Measurements from ENCODE around the gene KCNE4. TPM values are rescaled to one million over a fixed set of nuclear protein-coding genes. Genes with fewer than 3 reads are reported as not detected.

KCNE4 gene
- total RNA-seq, 1 donor from 2014 or later = 2.4 TPM

DNA sequence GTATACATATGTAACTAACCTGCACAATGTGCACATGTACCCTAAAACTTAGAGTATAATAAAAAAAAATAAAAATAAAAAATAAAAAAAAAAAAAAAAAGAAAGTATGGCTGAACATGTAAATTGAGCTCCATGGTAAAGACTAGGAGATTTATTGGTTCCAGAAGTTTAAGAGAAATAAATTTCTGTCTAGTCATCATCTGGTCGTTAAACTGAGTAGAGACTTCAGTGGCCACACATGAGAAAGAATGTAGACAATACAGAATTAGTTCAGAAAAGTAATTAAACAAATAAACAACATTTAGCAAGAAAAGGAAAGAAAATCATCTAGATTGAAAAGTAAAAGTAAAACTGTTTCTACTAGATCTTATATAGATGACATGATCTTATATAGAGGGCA, 12.4 kb upstream of the KCNE4 start:
- DNase-seq (ENCODE audit: low spot score in 2 of 2) (no peak), FAIRE-seq (no peak)

DNA sequence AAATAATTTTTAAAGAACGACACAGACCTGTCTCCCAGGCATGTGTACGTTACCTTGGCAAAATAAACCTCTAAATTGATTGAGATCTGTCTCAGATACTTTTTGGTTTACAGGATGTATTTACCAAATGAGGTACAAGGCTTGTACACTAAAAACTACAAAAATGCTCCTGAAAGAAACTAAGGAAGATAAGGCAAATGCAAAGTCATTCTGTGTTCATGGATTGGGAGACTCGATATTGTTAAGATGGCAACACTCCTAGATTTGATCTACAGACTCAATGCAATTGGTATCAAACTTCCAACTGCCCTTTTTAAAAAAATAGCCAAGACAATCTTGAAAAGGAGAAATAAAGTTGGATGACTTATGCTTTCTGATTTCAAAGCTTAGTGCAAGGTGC, 11.5 kb upstream of the KCNE4 start:
- no peak for FAIRE-seq

DNA sequence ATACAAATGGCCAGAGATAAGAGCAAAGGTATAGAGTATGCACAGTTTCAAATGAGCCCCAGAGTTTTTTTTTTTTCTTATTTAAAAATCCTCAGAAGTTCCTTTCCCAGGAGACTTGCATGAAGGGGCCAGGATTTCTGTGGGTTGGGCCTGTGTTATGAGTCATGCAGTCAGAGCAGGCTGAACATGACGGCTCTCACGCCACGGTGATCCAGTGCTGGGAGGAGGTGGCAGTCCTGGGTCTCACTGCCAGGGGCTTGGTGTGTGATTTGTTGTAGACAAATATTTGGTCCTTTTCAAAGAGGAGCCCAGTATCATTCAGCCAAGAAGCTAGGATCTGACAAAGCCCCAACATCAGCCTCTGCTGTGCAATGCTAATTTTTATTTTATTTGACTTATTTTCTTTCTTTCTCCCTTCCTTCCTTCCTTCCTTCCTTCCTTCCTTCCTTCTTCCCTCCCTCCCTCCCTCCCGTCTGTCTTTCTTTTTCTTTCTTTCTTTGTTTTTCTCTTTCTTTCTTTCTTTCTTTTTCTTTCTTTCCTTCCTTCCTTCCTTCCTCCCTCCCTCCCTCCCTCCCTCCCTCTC, 10.4 kb upstream of the KCNE4 start:
- DNase-seq (ENCODE audit: low spot score in 2 of 2) = no peak

More for the DNA sequence above, 11.5 kb upstream of the KCNE4 start:
- no peak for DNase-seq (ENCODE audit: low spot score in 2 of 2)

DNA sequence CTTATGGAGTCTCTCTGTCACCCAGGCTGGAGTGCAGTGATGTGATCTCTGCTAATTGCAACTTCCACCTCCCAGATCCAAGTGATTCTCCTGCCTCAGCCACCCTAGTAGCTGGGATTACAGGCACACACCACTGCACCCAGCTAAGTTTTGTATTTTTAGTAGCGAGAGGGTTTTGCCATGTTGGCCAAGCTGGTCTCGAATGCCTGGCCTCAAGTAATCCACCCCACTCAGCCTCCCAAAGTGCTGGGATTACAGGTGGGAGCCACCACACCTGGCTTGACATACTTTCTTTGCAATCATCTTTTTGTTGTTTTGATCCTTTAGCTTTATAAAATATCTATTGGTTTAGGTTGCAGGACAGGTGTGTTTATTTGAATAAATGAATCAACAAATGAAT, 9.7 kb upstream of the KCNE4 start:
- no peak for DNase-seq (ENCODE audit: low spot score in 2 of 2)
- FAIRE-seq = no peak

More for the DNA sequence above, 10.4 kb upstream of the KCNE4 start:
- no peak for FAIRE-seq

DNA sequence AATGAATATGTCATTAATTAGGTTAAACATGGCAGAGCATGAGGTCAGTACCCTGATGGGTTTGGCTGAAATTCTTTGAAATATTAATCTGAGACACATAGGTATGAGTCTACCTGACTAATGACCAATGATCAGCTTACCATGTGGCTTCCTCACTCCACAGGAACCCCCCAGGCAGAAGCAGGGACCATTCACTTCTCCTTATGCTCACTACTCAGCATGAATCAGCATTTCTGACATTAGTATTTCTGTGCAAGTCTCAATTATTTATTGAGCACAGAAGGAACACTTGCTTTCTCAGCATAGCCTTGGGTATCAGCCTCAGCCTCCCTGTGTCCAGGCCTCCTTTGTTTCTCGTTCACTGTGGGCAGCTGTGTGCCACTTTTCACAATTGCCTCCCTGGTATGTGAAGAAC, 9.3 kb upstream of the KCNE4 start:
- FAIRE-seq (no peak), DNase-seq (ENCODE audit: low spot score in 2 of 2) (no peak)

DNA sequence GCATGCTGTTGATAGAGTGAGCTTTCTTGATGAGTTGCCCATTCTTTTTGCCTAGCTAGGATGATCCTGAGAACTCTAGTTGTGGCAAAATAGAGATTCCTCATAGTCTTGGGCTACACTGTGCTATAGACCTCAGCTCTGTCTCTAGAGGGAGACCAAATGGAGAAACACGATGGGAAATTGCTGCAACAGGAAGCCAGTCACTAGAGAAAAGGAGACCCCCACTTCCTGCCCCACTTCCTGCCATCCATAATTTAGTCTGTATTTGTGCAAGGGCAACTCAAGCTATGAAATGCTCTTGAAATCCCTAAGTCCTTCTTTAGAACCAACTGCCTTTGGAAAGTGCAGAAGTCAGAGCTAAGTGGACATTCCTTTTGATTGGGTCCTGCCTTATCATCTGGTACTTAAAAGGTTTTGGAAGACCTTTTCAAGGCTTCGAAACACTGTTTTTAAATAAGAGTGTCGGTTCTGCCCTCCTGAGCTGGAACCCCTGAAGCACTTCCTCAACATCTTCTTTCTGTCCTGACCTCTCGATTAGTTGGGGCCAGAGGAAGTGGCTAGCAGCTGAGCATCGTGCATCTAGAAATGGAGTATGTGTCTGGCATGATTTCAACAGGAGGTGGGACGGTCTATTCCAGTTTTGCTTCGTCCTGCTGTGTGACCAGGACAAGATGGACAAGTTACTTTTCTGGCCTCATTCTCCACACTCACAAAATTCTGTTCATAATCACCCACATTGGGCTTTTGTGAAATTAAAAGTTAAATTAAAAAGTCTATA, 8.6 kb upstream of the KCNE4 start:
- no peak for FAIRE-seq

DNA sequence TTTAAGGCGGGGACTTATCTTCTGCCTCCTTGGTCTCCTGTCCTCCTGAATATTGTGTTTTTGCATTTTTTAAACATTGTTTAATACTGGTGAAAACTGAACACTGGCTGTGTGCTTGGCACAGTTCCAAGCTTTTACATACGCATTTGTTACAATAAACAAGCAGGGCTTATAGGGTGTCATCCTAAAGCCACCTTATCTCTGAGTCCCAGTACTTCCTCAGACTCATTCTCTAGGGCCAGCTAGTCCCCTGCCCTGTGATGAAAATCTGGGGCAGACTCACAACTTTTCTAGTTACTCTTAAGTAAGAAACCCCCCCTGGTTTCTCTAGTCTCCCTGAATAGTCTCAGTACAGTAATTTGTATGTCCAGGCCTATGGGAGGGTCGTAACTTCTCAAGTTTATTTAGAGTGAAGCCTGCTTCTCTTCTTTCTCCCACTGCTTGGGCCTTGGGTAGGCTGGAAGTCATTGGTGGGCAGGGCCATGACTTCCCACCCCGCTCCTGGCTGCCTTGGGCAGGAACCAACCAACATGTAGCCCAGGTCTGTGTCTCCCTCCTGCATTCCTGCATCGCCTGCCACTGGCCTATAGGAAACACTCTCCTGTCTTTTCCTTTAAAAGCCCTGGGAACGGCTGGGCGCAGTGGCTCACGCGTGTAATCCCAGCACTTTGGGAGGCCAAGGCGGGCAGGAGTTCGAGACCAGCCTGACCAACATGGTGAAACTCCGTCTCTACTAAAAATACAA, 7.7 kb upstream of the KCNE4 start:
- DNase-seq (ENCODE audit: low spot score in 2 of 2) (no peak), FAIRE-seq (no peak)

More for the DNA sequence above, 8.6 kb upstream of the KCNE4 start:
- DNase-seq (ENCODE audit: low spot score in 2 of 2) = no peak

DNA sequence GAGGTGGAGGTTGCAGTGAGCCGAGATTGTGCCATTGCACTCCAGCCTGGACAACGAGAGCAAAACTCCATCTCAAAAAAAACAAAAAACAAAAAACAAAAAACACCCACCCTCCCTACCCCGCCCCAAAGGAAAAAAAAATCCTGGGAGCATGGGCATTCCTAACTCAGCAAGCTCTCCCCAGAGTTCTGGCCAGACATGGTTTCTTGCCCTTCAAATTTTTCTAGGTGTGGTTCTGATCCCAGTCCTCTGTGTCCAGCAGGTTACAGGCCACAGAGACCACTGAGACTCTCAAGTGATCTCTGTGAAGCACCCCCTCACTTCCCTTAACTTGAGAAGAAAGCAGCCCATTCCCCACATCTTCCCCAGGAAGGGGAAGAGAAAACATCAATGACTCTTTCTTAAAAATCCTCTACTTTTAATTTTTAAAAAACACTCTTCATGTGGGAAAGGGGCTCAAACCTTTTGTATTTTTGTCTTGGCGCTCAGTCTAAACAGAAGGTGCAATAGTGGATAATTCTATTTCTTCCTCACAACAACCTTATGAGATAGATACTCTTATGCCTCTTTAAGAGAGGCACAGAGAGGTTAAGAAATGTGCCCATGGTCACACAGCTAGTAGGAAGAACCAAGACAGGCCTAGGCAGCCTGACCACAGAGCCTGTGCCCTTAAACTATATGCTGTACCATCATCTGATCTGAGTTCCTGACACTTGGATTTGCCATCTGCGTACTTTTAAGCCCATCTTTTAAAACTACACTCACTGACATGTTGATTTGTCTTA, 6.9 kb upstream of the KCNE4 start:
- DNase-seq (ENCODE audit: low spot score in 2 of 2) = no peak

DNA sequence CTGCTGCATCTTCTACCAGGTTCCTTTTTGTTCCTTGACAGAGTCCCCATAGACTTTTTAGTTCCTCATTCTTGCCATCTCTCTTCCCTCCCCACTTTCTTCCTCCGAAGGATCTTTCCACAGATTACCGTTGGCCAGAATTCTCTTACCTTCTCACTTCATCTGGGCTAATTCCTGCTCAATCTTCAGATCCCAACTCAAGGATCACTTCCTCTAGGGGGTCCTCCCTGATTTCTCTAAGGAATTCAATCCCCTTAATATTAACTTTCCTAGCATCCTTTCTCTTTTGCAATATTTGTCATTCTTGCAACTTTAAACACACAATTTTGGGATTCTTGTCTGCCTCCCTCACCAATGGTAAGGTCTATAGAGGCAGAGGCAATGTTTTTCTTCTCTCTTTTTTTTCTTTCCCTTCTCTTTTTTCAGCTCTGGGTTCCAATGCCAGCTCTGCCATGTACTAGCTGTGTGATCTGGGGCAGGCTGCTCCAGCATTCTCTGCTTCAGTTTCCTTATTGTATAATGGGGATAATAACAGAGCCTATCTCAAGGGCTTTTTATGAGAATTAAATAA, 5.4 kb upstream of the KCNE4 start:
- no peak for DNase-seq (ENCODE audit: low spot score in 2 of 2)

More for the DNA sequence above, 6.9 kb upstream of the KCNE4 start:
- no peak for FAIRE-seq

DNA sequence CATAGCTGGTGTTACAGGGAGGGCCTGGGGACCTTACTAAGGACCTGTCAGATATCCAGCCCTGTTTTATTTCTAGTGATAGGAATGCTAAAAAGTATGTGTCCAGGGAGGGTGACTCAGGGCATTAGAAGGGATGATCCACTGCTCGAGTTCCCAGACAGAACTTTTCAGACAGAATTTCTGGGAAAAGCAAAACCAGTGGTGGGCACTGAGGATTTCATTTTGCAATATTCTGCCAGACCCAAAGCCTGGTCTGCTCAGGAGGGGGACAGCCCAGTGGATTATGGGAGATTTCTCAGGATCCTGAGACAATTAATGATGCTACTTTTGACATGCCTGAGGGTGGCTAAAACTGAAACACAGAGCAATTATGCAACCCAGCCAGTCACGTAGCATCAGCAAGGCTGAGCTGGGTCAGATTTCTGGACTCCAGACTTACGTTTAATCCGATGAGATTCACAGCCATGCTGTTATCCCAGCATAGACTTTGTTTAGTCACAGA, 4.7 kb upstream of the KCNE4 start:
- DNase-seq (ENCODE audit: low spot score in 2 of 2) = no peak
- FAIRE-seq = no peak

More for the DNA sequence above, 5.4 kb upstream of the KCNE4 start:
- FAIRE-seq = no peak

DNA sequence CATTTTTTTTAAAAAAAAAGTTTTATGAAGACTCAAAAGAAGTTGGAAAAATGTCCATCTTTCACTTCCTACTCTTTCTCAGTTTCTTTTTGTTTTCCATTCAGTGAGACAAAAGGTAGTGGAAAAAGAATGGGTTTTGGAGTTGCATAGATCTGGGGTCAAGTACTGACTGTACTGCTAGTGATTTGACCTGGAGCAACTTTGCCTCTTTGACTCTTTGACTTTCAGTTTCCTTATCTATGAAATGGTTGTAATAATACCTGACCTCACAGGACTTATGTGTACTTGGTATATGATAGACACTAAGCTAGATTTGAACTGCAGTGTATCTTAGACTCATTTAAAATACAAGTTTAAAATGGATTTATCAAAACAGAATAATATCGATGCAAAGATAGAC, 3.5 kb upstream of the KCNE4 start:
- FAIRE-seq (no peak), DNase-seq (ENCODE audit: low spot score in 2 of 2) (no peak)

DNA sequence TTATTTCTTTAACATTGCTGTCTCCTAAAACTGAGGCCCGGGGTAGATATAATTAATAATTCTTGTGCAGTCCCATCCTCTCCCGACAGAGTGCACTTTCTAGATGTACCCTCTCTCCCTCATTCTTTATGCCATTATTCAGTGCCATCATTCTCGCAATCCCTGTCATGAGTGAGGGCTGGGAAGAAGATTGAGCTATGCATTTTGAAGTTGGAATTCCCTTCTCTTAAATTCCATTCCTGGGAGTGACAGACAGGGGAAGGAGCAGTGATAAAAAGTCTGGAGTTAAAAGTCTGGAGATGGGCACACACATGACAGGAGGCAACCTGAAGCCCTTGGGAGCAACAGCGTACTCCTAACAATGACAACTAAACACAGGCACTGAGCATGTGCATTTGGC, 2.6 kb upstream of the KCNE4 start:
- no peak for DNase-seq (ENCODE audit: low spot score in 2 of 2)
- no peak for FAIRE-seq

DNA sequence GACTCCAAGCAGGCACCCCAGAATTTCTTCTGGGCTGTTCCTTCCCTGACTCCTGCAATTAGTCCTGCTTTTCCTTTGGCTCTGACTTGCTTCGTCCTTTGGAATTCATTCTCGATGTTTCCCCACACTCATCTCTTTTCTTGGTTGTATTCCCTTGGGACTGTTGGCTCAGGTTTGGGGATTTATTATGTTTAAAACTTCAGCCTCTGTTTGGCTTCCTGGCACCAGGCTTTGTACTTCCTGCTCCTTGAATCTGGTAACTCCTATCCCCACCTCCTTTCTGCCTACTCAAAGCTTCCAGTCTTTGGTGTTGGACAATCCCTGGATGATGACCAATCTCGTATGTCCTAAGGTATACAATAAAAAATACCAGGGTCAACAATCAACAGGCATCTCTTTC, 1.8 kb upstream of the KCNE4 start:
- DNase-seq (ENCODE audit: low spot score in 2 of 2) (no peak), FAIRE-seq (no peak)

DNA sequence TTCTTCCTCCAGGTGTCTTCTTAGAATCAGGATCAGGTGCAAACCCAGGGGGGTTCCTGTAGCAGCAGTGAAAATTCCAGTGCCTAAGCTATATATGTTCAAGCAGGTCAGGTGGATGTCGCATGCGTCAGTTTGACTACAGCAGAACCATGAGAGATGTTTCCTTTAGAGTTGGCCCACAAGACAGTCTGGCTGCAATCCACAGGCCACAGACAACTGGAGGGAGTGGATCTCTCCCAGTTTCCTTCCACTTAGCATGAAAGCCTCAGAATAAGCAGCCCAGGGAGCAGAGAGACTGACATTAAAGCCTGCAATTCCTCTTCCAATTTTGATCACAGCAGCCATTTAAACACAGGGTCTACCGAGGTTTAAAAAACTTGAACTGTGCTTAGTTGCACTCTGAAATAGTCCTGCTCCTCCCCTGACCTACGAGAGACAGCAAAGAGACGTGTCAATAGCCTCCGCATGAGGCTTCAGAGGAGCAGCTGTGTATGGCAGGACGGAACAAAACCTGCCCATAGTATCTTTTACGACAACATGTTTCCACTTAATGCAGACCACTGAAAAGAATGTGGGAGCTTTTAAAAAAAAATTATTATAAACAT, 988 bp upstream of the KCNE4 start:
- FAIRE-seq (no peak), DNase-seq (ENCODE audit: low spot score in 2 of 2) (no peak)

DNA sequence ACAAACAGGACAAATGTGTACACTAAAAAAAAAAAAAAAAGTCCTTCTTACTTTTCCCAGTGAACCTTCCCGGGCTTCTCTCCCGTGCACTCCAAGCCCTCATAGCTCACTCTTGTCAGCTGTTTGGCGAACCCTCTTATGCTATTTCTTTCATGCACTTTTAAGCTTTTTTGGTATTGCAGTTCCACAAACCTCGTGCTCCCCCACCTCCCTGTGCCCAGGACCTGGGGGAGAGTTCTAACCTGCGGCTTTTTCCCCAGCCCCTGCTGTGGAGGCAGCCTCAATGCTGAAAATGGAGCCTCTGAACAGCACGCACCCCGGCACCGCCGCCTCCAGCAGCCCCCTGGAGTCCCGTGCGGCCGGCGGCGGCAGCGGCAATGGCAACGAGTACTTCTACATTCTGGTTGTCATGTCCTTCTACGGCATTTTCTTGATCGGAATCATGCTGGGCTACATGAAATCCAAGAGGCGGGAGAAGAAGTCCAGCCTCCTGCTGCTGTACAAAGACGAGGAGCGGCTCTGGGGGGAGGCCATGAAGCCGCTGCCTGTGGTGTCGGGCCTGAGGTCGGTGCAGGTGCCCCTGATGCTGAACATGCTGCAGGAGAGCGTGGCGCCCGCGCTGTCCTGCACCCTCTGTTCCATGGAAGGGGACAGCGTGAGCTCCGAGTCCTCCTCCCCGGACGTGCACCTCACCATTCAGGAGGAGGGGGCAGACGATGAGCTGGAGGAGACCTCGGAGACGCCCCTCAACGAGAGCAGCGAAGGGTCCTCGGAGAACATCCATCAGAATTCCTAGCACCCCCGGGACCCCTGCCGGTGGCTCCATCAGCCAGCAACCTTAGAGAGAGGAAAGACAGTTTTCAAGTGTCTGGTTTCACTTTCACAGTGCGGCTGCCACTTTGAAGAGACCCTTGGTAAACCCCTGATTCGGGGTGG, 826 bp downstream of the KCNE4 start:
- FAIRE-seq (no peak), DNase-seq (ENCODE audit: low spot score in 2 of 2) (no peak)

DNA sequence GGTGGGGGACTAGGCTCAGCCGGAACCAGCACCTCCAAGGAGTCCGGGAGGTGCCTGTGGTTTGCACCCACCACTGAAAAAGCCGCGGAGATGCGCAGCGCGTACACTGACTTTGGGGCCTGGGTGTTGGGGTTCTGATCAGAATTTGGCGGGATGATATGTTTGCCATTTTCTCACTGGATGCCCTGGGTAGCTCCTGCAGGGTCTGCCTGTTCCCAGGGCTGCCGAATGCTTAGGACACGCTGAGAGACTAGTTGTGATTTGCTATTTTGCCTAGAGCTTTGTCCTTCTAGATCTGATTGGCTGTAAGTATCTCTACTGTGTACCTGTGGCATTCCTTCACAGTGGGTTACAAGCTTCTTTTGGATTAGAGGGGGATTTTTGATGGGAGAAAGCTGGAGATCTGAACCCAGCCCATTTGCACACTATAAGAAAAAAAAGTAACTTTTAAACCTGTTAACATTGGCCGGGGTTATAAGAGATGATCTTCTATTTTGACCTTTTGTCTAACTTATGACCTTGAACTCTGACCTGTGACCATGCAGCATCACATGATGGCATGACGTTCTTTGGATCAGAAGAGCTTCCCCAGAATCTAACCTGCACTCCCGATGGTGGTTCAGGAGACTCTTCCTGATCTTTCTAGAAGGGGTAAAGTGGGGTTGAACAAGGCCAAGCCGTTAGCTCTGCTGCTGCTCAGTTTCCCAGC, 1.6 kb downstream of the KCNE4 start:
- no peak for DNase-seq (ENCODE audit: low spot score in 2 of 2)

DNA sequence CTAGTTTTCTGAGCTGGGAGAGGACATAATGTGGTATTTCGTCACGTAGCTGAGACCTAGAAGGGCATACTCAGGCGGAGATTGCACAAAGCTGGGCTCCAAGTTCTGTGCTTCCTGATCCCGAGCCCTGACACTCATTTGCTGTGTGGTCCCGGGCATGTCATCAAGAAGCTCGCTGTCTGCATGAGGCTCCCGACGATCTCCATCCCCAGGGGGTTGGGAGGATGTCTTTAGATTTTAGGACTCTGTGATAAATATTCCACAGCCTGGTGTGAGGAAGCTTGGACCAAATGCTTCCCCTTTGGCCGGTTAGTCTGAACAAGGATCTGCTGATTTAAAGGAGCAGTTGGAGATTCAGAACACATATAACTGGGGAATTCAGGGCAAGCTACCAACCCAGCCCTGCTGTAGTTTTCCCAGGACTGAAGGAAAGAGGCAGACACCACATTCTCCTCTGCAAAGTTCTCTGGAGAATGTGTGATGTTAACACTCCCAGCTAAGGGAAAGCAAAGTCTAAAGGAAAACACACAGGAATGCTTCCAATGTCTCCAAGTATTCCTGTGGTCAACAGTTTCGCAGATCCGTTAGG, 2.3 kb downstream of the KCNE4 start:
- FAIRE-seq (no peak), DNase-seq (ENCODE audit: low spot score in 2 of 2) (no peak)

More for the DNA sequence above, 1.6 kb downstream of the KCNE4 start:
- no peak for FAIRE-seq

DNA sequence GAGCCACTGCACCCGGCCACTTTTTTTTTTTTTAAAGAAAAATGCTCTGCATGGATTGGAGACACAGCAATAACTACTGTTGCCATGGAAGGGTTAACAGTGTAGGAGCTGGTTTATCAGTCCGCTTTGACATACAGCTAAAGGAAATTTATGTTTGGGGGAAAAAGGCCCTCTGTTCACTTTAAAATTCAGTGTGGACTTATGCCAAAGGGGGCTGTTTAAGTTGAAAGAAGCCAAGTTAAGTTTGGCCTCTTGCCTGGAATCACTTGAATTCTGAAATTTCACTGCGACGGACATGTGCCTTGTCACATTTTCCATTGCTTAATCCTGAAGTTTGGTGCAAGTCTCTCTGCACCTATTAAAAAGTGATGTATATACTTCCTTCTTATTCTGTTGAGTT, 3.1 kb downstream of the KCNE4 start:
- DNase-seq (ENCODE audit: low spot score in 2 of 2) = no peak
- FAIRE-seq = no peak

All from frontal cortex (tissue), 4 donors.